Ovary (tissue), 3 donors: ENCODE measurements around the gene HRH2.

Experiments used
- POLR2A ChIP-seq: fragments of 450-650 bp; IDR thresholded peaks from one replicate; pipeline ENCODE4 v1.6.1; 2017; ENCODE audit warnings: antibody characterized with exemption, mild to moderate bottlenecking, moderate library complexity
- TF ChIP-seq, protein P1 (sequence below), 3 donors: fragments of 450-650 bp in 2 of 3; fragments of 200-600 bp in 1 of 3; IDR thresholded peaks; one replicate each; pipeline versions ENCODE4 v1.5.1 to v1.8.0; 2016 to 2022; ENCODE audit warnings: antibody characterized with exemption in 3 of 3, mild to moderate bottlenecking in 1 of 3
- donor health status: DM: no; HTN: no; CAD: no.

DNA sequence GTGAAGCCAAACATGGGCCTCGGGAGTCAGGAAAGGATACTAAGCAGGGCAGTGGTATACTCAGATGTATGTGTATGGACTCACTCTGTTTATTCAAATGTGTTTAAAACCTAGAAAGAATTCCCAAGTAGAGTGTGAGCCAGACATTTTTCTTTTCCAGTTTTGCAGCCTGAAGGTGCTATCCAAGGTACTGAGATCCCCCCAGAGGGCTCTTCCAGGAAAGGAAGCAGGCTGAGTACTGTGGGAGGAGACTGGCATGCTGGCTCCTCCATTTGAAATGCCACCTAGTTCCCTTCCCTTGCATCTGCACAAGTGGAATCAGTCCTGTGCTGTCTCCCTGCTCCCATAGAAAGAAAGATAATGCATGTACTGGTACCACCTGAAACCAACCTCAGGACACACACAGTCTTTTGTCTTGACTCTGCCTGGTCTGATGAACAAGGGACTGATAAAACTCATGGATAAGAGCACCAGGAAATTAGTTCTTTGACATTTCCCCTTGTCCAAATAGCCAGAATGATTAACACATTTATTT, 85.9 kb downstream of the HRH2 start:
- TF ChIP-seq, protein P1, sequence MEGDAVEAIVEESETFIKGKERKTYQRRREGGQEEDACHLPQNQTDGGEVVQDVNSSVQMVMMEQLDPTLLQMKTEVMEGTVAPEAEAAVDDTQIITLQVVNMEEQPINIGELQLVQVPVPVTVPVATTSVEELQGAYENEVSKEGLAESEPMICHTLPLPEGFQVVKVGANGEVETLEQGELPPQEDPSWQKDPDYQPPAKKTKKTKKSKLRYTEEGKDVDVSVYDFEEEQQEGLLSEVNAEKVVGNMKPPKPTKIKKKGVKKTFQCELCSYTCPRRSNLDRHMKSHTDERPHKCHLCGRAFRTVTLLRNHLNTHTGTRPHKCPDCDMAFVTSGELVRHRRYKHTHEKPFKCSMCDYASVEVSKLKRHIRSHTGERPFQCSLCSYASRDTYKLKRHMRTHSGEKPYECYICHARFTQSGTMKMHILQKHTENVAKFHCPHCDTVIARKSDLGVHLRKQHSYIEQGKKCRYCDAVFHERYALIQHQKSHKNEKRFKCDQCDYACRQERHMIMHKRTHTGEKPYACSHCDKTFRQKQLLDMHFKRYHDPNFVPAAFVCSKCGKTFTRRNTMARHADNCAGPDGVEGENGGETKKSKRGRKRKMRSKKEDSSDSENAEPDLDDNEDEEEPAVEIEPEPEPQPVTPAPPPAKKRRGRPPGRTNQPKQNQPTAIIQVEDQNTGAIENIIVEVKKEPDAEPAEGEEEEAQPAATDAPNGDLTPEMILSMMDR (IDR thresholded peaks at IDR 0.05): no peak
- no peak for TF ChIP-seq POLR2A
